ENCODE data around the gene SPATA9.

GRCh38 chr5:95730730-95731570, 48.2 kb upstream of the SPATA9 start, which contains the start of gene RHOBTB3:
- TF ChIP-seq MAX (IDR thresholded peaks at IDR 0.05): peak; percentile 37
- TF ChIP-seq, protein P1, sequence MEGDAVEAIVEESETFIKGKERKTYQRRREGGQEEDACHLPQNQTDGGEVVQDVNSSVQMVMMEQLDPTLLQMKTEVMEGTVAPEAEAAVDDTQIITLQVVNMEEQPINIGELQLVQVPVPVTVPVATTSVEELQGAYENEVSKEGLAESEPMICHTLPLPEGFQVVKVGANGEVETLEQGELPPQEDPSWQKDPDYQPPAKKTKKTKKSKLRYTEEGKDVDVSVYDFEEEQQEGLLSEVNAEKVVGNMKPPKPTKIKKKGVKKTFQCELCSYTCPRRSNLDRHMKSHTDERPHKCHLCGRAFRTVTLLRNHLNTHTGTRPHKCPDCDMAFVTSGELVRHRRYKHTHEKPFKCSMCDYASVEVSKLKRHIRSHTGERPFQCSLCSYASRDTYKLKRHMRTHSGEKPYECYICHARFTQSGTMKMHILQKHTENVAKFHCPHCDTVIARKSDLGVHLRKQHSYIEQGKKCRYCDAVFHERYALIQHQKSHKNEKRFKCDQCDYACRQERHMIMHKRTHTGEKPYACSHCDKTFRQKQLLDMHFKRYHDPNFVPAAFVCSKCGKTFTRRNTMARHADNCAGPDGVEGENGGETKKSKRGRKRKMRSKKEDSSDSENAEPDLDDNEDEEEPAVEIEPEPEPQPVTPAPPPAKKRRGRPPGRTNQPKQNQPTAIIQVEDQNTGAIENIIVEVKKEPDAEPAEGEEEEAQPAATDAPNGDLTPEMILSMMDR (IDR thresholded peaks at IDR 0.05; ENCODE audit: low read depth, low read length, missing input control): no peak
- no peak for TF ChIP-seq GABPA (IDR thresholded peaks at IDR 0.05 in 1 of 2, conservative IDR thresholded peaks at IDR 0.05 in 1 of 2)
- TF ChIP-seq, protein P2, sequence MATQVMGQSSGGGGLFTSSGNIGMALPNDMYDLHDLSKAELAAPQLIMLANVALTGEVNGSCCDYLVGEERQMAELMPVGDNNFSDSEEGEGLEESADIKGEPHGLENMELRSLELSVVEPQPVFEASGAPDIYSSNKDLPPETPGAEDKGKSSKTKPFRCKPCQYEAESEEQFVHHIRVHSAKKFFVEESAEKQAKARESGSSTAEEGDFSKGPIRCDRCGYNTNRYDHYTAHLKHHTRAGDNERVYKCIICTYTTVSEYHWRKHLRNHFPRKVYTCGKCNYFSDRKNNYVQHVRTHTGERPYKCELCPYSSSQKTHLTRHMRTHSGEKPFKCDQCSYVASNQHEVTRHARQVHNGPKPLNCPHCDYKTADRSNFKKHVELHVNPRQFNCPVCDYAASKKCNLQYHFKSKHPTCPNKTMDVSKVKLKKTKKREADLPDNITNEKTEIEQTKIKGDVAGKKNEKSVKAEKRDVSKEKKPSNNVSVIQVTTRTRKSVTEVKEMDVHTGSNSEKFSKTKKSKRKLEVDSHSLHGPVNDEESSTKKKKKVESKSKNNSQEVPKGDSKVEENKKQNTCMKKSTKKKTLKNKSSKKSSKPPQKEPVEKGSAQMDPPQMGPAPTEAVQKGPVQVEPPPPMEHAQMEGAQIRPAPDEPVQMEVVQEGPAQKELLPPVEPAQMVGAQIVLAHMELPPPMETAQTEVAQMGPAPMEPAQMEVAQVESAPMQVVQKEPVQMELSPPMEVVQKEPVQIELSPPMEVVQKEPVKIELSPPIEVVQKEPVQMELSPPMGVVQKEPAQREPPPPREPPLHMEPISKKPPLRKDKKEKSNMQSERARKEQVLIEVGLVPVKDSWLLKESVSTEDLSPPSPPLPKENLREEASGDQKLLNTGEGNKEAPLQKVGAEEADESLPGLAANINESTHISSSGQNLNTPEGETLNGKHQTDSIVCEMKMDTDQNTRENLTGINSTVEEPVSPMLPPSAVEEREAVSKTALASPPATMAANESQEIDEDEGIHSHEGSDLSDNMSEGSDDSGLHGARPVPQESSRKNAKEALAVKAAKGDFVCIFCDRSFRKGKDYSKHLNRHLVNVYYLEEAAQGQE (IDR thresholded peaks at IDR 0.05): peak; percentile 57
- peak; percentile 54 for TF ChIP-seq TAF1 (conservative IDR thresholded peaks at IDR 0.05)
- no peak for TF ChIP-seq EGR1 (IDR thresholded peaks at IDR 0.05; ENCODE audit: low read depth in 2 of 2)
- TF ChIP-seq, protein P3, sequence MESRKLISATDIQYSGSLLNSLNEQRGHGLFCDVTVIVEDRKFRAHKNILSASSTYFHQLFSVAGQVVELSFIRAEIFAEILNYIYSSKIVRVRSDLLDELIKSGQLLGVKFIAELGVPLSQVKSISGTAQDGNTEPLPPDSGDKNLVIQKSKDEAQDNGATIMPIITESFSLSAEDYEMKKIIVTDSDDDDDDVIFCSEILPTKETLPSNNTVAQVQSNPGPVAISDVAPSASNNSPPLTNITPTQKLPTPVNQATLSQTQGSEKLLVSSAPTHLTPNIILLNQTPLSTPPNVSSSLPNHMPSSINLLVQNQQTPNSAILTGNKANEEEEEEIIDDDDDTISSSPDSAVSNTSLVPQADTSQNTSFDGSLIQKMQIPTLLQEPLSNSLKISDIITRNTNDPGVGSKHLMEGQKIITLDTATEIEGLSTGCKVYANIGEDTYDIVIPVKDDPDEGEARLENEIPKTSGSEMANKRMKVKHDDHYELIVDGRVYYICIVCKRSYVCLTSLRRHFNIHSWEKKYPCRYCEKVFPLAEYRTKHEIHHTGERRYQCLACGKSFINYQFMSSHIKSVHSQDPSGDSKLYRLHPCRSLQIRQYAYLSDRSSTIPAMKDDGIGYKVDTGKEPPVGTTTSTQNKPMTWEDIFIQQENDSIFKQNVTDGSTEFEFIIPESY (IDR thresholded peaks at IDR 0.05): no peak
- peak; percentile 5 to 40 for TF ChIP-seq HNF4A (conservative IDR thresholded peaks at IDR 0.05)
- TF ChIP-seq SP1 (IDR thresholded peaks at IDR 0.05): peak; percentile 67
- TF ChIP-seq FOXA2 (IDR thresholded peaks at IDR 0.05): peak; percentile 60
- peak; percentile 64 for TF ChIP-seq YY1 (IDR thresholded peaks at IDR 0.05)
- TF ChIP-seq FOXA1 (IDR thresholded peaks at IDR 0.05): no peak

Data from liver (tissue), 3 donors.